HG03460 (cell line): Measurements from ENCODE around the gene RFX7.

Experiments
- ATAC-seq: cut with Tn5 transposase; IDR thresholded peaks from one replicate; pipeline ENCODE4 v1.9.1; 2021; ENCODE audit not compliant: unreplicated experiment

The RFX7 gene

DNA sequence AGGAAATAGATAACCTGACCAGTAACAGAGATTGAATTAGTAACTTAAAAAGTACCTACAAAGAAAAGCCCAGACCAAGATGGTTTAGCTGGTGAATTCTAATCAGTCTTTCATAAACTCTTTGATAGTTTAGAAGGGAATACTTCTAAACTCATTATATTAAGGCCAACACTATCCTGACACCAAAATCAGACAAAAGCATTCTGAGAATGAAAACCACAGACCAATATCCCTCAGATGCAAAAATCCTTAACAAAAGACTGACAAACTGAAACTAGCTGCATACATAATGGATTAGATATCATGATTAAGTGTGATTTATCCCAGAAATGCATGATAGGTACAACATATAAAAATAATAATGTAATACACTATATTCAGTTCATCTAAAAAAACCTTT, 115.6 kb downstream of the RFX7 start:
- ATAC-seq, result no peak

DNA sequence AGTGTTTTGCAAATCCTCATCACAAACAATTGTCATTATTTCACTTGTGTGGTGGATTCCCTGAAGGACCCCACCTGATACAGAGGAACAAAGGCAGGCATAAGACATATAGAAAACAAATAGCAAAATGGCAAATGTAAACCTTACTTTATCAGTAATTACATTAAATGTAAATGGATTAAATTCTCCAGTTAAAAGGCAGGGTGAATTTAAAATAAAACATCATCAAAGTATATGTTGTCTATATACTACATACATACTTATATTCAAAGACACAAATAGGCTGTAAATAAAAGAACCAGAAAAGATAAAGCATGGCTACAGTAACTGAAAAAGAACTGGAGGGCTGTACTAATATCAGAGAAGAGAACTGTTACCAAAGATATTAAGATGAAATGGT, 117.3 kb downstream of the RFX7 start:
- ATAC-seq, result no peak

DNA sequence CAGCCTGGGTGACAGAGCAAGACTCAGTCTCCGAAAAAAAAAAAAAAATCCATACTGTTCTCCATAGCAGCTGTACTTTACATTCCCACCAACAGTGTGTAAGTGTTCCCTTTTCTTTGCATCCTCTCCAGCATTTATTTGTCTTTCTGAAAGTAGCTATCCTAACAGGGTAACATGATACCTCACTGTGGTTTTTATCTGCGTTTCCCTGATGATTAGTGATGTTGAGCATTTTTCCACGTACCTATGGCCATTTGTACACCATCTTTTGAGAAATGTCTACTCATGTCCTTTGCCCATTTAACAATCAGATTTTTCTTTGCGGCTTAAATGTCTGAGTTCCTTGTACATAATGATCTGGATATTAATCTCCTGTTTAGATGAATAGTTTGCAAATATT, 119.3 kb downstream of the RFX7 start:
- no peak for ATAC-seq

DNA sequence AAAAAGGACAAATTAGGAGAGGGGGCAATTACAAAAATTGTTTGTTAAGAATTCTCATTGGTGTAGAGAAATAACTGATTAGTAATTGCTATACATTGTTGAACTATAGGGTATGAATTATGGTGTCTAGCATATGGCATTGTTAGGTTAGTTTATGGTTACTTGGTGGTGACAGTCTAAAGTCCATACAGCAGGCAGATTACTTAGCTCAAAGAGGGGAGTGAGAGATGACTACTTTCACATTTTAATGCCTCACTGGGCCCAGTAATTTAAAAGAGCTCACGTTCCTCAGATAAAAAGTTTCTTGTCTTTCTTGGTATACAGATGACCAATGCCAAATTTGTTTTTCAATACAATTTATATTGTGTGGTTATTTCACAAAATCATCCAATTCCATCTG, 137.8 kb downstream of the RFX7 start:
- ATAC-seq, result no peak

DNA sequence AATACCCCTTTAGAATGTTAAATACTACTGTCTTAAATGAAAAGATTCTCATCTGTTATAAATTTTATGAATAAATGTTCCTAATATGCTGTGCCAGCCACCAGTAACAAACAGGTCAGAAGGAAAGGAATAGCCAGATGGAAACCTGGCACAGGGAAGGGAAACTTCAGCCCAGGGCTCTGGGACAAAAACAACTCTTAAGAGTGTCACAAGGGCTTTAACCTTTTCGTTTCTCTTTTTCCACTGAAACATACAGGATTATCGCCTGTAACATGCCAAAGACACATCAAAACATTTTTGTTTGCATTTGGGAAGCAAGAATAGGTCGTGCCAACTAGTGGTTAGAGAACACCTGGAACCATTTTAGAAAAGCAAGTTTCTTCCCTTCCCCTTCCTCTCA, 141.2 kb downstream of the RFX7 start:
- ATAC-seq, result no peak

DNA sequence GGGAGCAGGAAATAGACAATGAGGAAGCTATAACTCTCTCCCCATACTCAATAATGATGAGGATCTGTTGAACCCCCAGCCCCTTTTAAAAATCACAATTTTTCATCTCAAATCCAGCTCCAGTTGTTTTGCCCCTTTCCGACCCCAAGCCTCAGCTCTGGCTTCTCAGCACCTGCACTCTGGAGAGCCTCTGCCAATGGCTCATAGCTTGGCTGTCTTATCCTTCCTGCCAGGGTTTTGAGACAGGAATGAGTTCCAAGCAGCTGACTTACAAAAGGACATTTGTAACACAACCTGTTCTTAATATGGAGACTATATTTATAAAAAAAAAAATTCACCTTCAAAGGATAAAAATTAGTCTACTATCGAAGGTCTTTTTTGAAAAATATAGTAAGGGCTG, 144.4 kb downstream of the RFX7 start:
- ATAC-seq, result no peak

DNA sequence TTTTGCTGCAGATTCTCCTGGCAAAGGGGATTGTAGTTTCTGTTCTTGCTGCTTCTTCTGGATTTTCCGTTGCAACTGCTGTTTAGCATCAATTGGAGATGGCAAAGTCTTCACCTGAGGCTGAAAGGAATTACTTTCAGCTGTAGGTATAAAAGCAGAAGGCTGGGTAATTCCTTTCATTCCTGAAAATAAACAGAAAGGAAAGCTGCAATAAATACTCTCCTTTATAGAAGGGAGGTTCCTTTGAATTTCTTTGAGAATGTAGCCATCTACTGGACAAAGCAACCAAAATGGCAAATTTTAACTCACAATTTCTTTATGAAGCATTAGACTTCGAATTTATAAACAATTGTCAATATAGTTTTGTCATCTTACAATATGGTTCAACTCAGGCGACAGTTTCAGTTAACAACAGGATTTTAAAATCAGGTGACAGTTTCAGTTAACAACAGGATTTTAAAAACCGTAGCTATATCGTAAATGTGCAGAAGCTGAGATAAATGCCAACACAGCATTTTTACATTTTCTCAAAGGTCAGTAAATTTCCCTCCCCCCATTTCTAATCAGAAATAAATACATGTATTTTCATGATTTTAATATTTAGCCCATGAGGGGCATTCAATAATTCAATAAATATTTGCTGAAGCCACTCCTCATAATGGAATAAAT, 145.3 kb downstream of the RFX7 start:
- no peak for ATAC-seq

DNA sequence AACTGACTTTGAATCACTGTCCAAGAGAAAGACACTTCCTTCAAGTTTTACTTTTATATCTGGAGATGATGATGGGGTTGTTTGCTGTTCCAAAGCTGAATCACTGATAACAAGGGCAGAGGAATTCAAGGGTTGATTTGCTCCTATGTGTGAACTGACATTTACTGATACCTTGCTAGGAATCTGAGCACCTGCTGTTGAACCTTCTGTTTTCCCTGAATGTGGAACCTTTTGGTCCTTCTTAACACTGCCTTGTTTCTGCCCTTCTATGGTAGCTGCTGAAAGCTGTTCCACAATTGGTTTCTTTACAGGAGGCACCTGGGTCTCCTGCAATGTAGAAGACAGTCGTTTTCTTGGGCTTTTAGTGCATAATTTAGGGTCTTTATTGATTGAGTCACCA, 148.3 kb downstream of the RFX7 start:
- no peak for ATAC-seq

DNA sequence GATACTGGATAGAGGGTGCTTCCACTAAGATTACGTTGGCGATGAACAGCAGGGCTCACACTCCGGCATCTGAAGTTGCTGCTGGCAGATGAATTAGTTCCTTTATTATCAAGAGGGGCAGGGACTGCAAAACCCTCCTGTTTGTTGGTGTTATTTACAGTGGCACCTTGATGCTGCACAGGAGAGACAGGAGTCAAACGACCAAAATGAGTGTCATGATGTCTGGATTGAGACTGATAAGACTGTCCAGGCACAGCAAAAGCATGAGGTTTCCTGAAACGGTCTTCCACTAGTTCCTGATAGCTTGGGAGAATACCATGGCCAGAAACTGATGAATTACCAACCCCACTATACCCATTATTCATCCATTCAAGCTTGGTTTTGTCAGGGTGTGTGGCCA, 149.5 kb downstream of the RFX7 start:
- ATAC-seq, result no peak

DNA sequence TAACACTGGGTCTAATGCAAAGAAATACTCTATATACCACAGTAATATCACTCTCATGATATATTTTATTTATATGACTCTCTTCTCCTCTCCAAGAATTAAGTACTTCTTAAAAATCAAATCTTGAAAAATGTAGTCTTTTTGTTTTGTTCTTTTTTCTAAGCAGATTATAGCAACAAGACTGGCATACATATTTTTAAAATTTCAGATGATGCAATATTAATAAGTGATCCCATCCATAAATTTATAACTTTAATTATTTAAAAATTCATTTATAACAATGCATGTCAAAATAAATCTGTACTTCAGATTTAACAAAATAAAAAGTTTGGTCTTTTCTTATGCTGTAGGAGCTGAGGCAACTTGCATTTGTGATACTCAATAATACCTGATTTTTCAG, 155.3 kb downstream of the RFX7 start:
- ATAC-seq, result no peak

DNA sequence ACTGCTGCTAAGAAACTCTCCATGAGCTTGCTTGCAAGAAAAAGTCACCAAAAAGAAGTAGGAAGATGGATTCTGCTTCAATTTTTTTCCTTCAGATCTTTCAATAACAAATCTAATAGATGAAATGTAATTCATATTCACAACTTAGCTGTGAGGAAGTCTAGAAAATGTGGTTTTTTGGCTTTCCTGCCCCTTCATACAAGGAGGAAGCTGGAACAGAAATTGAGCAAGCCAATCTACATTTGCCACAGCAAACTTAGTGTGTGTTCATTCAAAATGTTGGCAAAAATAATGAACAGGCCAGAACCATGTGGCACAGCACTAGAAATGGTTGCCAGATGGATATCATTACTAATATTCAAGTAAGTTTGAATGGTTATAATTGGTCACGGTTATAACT, 157.1 kb downstream of the RFX7 start:
- ATAC-seq, result no peak

DNA sequence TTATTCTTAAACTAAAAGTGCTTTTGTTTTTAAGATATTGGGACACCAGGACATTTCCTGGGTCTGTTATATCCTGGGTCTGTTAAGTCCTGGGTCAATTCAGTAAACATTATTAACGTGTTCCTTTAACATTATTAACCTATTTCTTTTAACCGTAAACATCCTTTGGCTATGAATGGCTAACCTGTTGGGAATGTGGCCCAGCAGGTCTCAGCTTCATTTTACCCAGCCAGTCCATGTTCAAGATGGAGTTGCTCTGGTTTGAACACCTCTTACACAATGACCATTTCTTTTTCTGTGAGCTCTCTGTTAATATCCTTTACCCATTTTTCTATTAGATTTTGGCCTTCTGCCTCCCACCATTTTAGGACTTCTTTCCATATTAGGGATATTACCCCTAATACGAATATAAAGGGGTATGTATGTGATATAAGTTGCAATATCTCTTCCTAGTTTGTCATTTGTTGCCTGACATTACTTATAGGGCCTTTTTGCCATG, 161.4 kb downstream of the RFX7 start:
- no peak for ATAC-seq

DNA sequence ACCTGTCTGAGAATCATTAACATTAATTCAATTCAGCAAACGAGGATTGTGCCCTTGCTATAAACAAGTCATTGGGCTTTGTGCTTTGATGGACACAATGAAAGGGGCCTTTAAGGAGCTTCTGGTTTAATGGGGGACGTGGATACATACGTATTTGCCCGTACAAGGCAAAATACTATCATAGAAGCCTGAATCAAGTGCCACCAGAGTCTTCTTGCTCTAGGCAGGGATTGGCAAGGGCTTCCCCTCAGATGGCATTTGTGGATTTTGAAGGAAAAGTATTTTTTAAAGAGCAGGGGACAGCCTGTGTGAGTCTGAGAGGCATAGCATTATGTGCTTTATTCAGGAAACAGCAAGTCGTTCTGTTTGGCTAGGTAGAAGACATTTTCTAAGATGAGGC, 166.6 kb downstream of the RFX7 start:
- no peak for ATAC-seq

DNA sequence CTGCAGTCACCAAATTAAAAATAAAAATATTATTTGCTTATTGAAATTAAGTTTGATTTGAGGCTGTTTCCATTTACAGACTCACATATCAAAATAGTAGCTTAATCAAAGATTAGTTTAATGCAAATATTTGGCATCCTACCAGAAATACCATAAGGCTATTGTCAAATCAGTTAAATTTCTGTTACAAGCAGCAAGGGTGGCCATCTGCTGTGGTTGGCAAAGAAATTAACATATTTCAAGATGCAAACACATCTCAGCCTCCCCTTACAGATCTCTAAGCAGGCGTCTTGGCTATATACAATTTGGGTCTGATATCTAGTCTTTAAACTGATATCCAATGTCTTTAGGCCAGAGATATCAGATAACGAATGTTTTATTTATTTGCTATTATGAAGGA, 167.0 kb downstream of the RFX7 start:
- ATAC-seq, result no peak

DNA sequence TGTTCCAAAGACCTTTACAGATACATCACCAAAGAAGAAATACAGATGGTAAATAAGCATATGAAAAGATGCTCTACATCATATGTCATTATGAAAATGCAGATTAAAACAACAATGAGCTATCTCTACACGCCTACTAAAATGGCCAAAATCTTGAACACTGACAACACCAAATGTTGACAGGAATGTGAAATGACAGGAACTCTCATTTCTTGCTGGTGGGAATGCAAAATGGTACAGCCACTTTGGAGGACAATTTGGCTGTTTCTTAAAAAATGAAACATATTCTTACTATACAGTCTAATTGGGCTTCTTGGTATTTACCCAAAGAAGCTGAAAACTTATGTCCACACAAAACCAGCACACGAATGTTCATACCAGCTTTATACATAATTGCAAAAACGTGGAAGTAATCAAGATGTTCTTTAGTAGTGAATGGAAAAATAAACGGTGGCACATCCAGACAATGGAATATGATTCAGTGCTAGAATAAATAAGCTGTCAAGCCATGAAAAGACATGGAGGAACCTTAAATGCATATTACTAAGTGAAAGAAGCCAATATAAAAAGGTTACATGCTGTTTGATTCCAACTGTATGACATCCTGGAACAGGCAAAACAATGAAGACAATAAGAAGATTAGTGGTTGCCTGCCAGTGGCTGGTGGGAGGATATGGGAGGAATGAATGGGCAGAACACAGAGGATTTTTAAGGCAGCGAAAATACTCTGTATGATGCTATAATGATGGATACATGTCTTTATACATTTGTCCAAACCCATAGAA, 169.0 kb downstream of the RFX7 start:
- ATAC-seq, result no peak

DNA sequence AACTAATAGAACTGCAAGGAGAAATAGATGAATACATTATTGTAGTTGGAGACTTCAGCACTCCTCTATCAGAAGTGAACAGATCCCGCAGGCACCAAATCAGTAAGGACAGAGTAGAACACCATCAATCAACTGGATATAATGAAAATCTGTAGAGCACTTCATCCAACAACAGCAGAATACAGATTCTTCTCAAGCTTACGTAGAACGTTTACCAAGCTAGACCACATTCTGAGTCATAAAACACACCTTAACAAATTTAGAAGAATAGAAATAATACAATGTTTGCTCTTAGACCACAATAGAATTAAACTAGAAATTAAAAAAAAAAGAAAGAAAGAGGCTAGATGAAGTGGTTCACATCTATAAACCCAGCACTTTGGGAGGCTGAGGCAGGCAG, 179.5 kb downstream of the RFX7 start:
- no peak for ATAC-seq

DNA sequence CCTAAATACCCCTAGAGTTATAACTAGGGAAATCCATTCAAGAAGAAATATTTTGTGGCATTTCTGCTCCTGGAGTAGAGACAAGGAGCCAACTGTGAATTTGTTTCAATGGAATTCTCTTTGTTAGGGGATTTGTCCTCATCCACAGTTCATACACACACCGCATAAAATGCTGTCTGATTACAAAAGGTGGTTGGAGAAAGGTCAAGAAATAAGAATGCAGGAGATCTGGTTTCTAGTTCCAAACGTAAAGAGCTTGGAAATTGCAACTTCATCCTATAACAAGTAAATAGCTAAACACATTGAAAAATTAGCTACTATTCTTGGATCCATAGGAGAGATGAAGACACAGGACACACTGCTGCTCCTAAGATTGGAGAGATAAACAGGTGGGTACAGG, 184.0 kb downstream of the RFX7 start:
- ATAC-seq, result no peak

DNA sequence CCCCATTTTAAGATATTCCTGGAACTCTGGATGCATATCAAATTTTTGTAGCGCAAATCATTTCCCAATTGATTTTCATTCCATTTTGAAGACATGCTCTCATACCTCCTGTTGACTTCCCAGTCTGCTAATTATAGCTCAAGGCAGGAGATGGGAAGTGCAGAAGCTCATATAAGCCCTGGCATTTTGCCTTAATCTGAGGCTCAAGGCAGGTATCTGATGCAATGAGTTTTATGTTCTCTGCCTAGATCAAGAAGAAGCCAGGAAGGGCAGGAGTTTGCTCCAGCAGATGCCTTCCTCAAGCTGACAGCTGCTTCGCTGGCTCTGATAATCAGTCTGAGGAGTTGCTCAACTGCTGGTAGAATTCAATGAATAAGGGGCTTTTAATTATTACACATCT, 184.7 kb downstream of the RFX7 start:
- ATAC-seq, result no peak

DNA sequence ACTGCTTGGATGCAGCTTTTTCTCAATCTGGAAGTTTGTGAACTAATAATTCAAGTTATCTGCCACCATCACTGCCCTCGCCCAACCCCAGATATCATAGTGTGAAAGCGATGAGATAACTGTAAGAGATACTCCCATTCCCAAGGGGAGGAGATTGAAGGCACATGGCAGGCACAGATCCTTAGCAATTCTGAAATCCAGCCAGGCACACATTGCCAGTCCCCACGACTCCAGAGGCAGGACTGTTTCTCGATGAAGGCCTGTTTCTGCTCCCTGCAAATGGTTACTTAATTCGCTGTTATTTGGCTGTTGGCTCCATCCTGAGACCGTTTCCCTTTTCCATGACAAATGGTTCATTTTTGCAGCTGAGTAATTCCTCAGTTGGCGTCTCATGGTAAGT, 187.1 kb downstream of the RFX7 start:
- ATAC-seq, result no peak

DNA sequence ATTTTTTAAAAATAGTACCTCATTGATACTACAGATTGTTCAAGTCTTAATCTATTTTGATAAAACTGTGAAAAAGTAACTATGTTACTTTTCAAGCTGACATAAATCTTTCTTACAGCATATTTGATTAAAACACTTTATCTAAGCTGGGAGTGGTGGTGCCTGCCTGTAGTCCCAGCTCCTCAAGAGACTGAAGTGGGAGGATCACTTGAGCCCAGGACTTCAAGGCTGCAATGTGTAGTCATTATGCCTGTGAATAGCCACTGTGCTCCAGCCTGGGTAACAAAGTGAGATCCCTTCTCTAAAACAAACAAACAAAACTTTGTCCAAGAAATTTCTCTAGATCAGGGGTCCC, 190.7 kb downstream of the RFX7 start:
- ATAC-seq, result peak; percentile 18

DNA sequence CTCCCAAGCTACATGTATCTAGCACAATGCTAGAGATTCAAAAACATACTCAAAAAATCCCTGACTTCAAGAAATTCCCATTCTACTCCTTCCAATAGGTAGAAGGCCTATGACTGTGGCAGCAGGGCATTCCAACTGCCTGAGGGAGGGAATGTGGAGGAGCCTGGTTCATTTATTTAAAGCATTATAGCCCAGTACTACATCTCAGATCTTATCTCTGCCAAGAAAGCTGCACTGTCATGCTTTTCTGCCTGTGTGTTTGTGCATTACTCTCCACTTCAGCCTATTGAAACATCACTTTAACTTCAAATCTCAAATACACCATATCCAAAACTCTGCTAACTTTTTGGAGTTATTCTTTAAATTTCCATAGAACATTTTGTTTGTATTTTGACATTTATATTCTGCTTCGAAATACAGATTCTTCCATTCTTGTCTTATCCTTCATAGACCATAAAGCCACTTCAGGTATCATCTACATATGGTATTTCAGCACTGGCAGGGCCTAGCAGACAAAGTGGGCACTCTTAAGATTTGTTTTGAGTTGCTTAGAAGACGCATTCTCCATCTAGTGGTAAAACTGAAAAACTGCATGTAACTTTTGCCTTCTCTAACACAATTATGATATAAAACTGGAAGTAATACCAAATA, 191.2 kb downstream of the RFX7 start:
- peak; percentile 66 for ATAC-seq

DNA sequence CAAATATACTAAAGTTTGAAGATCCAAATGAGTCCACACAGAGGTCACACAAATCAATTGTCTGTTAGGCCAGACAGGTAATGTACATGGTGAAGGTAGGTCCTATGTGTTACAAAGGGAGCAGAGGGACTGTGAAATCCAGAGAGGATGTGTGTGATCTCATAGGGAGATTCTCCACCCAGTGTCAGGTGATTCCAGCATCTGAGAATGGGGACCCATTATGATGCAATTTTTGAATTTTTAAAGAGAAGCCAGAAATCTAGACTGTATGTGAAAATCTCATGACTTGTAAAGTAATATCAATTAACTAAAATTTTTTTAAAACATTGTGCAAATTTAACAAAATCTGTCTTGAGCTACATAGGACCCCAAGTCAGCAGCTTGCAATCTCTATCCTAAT, 192.0 kb downstream of the RFX7 start:
- no peak for ATAC-seq
